ENCODE data around the gene CFD. TPM values are rescaled to one million over a fixed set of nuclear protein-coding genes. Genes with fewer than 3 reads are reported as not detected.

Gene CFD
- total and polyA plus RNA-seq, 10 of the 15 experiments (the other 5 are each of a cell fraction or from before 2014, with no cell fraction given), result 0.05 to 1.1 (median 0.38) TPM; not detected in 4

DNA sequence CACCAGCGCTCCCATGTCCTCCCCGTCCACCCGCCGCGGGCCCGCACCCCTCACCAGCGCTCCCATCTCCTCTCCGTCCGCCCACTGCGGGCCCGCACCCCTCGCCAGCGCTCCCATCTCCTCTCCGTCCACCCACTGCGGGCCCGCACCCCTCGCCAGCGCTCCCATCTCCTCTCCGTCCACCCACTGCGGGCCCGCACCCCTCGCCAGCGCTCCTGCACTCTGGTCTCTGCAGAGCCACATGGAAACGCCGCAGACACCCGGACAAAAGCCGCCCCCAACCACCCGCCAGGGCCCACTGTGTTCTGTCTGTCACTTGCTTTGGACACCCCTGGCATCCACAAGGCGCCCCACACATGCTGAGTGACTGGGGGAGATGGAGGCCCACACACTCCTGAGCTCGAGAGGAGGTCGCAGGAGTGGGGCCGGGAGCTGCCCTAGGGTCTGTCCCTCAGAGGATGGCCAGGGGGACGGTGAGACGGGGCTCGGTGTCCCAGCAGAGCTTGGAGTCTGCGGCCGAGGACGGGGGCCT lies 7.4 kb downstream of the CFD start:
- H3K4me1 ChIP-seq (ENCODE audit: control insufficient read depth, insufficient read depth, low read length), result peaks cover 10% of the 10 kb centered on the region
- WGBS (ENCODE audit: insufficient coverage, insufficient replicate concordance, low lambda C conversion rate, missing lambda C conversion rate), result 92% methylated on average over 24 of the region's 38 CpGs
- no peaks in the 10 kb centered on the region for H3K27me3 ChIP-seq (replicated peaks in 1 of 2; ENCODE audit: control insufficient read depth in 2 of 2, insufficient read depth in 2 of 2, low read length in 1 of 2)
- CTCF ChIA-PET, result interaction anchor here (0.8 kb wide), 1 partner anchor 32 kb away, joined by 3 read pairs; no protein-coding TSS in a partner anchor
- no peaks in the 10 kb centered on the region; a peak in 1 of 4 replicates for H3K36me3 ChIP-seq (ENCODE audit: control insufficient read depth in 2 of 2, insufficient read depth in 2 of 2, low read length in 1 of 2)
- in situ Hi-C loops (cut with MboI), result no loop called here
- H2AFZ ChIP-seq (ENCODE audit: control insufficient read depth, low read depth, low read length), result no peak overlapping the region
- RAD21 ChIA-PET (ENCODE audit: unreplicated experiment), result no interaction called here
- no TSS peak for BruUV-seq (replicated peaks)
- DNase-seq (ENCODE audit: low read depth, low spot score) (no peak), ATAC-seq (no peak), FAIRE-seq (no peak)
- H3K79me2 ChIP-seq (ENCODE audit: control insufficient read depth, insufficient read depth, low read length), result no peaks in the 10 kb centered on the region
- POLR2A ChIA-PET, result no interaction called here
- H3K9ac ChIP-seq (ENCODE audit: control insufficient read depth, insufficient read depth, low read length), result no peak overlapping the region
- H4K20me1 ChIP-seq (ENCODE audit: control insufficient read depth, insufficient read depth), result no peaks in the 10 kb centered on the region
- intact Hi-C loops (cut with micrococcal nuclease; ENCODE audit: unreplicated experiment), result no loop called here
- H3K4me3 ChIP-seq, result no peak overlapping the region
- no peak overlapping the region for H3K4me2 ChIP-seq (ENCODE audit: control insufficient read depth, insufficient read depth)
- SMC1A ChIA-PET (ENCODE audit: uncharacterized antibody, unreplicated experiment), result no interaction called here
- H3K9me3 ChIP-seq (replicated peaks; ENCODE audit: control insufficient read depth, insufficient read depth, low read length), result no peaks in the 10 kb centered on the region
- H3K27ac ChIP-seq (ENCODE audit: control insufficient read depth, insufficient read depth), result no peak overlapping the region
- TF ChIP-seq CHD1 (IDR thresholded peaks at IDR 0.05; ENCODE audit: low read depth, low read length) (no peak), POLR2A (IDR thresholded peaks at IDR 0.05; ENCODE audit: low read depth, low read length) (0 out of 2 replicates have a peak, but pooled peaks have one; percentile 29)

GRCh38 chr19:867301-867793 lies 7.9 kb downstream of the CFD start:
- Histone ChIP-seq H3K36me3 (ENCODE audit: control insufficient read depth in 2 of 2, insufficient read depth in 2 of 2, low read length in 1 of 2) (no peaks in the 10 kb centered on the region; a peak in 1 of 4 replicates), H3K9me3 (replicated peaks; ENCODE audit: control insufficient read depth, insufficient read depth, low read length) (no peaks in the 10 kb centered on the region), H2AFZ (ENCODE audit: control insufficient read depth, low read depth, low read length) (no peak overlapping the region), H3K9ac (ENCODE audit: control insufficient read depth, insufficient read depth, low read length) (no peak overlapping the region), H3K4me2 (ENCODE audit: control insufficient read depth, insufficient read depth) (no peak overlapping the region), H3K4me1 (ENCODE audit: control insufficient read depth, insufficient read depth, low read length) (peaks cover 10% of the 10 kb centered on the region), H4K20me1 (ENCODE audit: control insufficient read depth, insufficient read depth) (no peaks in the 10 kb centered on the region), H3K4me3 (no peak overlapping the region), H3K79me2 (ENCODE audit: control insufficient read depth, insufficient read depth, low read length) (no peaks in the 10 kb centered on the region), H3K27ac (ENCODE audit: control insufficient read depth, insufficient read depth) (no peak overlapping the region), H3K27me3 (replicated peaks in 1 of 2; ENCODE audit: control insufficient read depth in 2 of 2, insufficient read depth in 2 of 2, low read length in 1 of 2) (no peaks in the 10 kb centered on the region)
- 96% methylated on average over 14 of the region's 16 CpGs for WGBS (ENCODE audit: insufficient coverage, insufficient replicate concordance, low lambda C conversion rate, missing lambda C conversion rate)
- SMC1A ChIA-PET (ENCODE audit: uncharacterized antibody, unreplicated experiment), result no interaction called here
- RAD21 ChIA-PET (ENCODE audit: unreplicated experiment), result no interaction called here
- POLR2A ChIA-PET, result no interaction called here
- CTCF ChIA-PET, result interaction anchor here (0.8 kb wide), 1 partner anchor 31 kb away, joined by 3 read pairs; no protein-coding TSS in a partner anchor
- BruUV-seq (replicated peaks), result no TSS peak
- intact Hi-C loops (cut with micrococcal nuclease; ENCODE audit: unreplicated experiment), result no loop called here
- in situ Hi-C loops (cut with MboI), result no loop called here
- no peak for TF ChIP-seq KLF5 (IDR thresholded peaks at IDR 0.05; ENCODE audit: partially characterized antibody)
- TF ChIP-seq HCFC1 (IDR thresholded peaks at IDR 0.05; ENCODE audit: low read length), result no peak
- TF ChIP-seq MYB (IDR thresholded peaks at IDR 0.05; ENCODE audit: borderline replicate concordance, low read depth, low read length), result no peak
- TF ChIP-seq BMI1 (IDR thresholded peaks at IDR 0.05; ENCODE audit: borderline replicate concordance), result no peak
- no peak for TF ChIP-seq TBL1XR1 (IDR thresholded peaks at IDR 0.05; ENCODE audit: low read depth, low read length)
- no peak for TF ChIP-seq ASH2L (IDR thresholded peaks at IDR 0.05; ENCODE audit: borderline replicate concordance, low read depth)
- TF ChIP-seq CHD4 (IDR thresholded peaks at IDR 0.05), result no peak
- no peak for TF ChIP-seq RUNX3 (IDR thresholded peaks at IDR 0.05; ENCODE audit: low read length)
- TF ChIP-seq BACH1 (IDR thresholded peaks at IDR 0.05; ENCODE audit: borderline replicate concordance), result no peak
- DNase-seq (ENCODE audit: low read depth, low spot score), result no peak
- no peak for FAIRE-seq
- ATAC-seq, result no peak
